Tibial artery (tissue), 4 donors: ENCODE results near the gene ABCC9.
"Not testable (repeated sequence)": the region's sequence is repeated elsewhere in the genome, so short reads cannot be mapped to it uniquely, and the experiment has no call there.

ENCODE experiments used
- DNase-seq, 2 donors: peaks; one replicate each; pipeline ENCODE4 v3.0.0-alpha.2; 2019
- H3K27ac ChIP-seq, 2 donors: fragments of 200-600 bp; sonication (generic) in 1 of 2; 1 replicate in 1 of 2; 2 replicates in 1 of 2; pipeline ENCODE4 v1.5.1; 2018 to 2019; ENCODE audit warnings: mild to moderate bottlenecking in 1 of 2
- H3K27me3 ChIP-seq, 2 donors: fragments of 200-600 bp; sonication (generic) in 1 of 2; one replicate each; pipeline versions ENCODE4 v1.5.1 to v1.6.0; 2016 to 2019
- H3K36me3 ChIP-seq, 3 donors: fragments of 200-600 bp; sonication (generic) in 2 of 3; one replicate each; pipeline ENCODE4 v1.5.1; 2016 to 2019; ENCODE audit warnings: mild to moderate bottlenecking in 2 of 3
- H3K4me1 ChIP-seq, 4 donors: fragments of 200-600 bp; sonication (generic) in 2 of 4; 1 replicate in 3 of 4; 2 replicates in 1 of 4; pipeline ENCODE4 v1.5.1; 2016 to 2019
- H3K4me3 ChIP-seq, 2 donors: fragments of 200-600 bp; sonication (generic) in 1 of 2; 1 replicate in 1 of 2; 2 replicates in 1 of 2; pipeline ENCODE4 v1.5.1; 2018 to 2019; ENCODE audit warnings: mild to moderate bottlenecking in 2 of 2
- H3K9me3 ChIP-seq, 3 donors: fragments of 200-600 bp; sonication (generic) in 1 of 3; one replicate each; pipeline ENCODE4 v1.5.1; 2016 to 2019
- CTCF ChIP-seq, 2 experiments: fragments of 200-600 bp in 1 of 2; fragments of 450-650 bp in 1 of 2; IDR thresholded peaks; one replicate each; pipeline ENCODE4 v1.5.1; 2017 to 2019; ENCODE audit warnings: antibody characterized with exemption in 2 of 2, mild to moderate bottlenecking in 1 of 2, moderate library complexity in 1 of 2
- intact Hi-C: fragments of 100-400 bp; cut with DNase I; formaldehyde crosslinking; loops from one replicate; pipeline ENCODE4 v1.15.0; 2023; ENCODE audit warnings: low total_unique reads

Gene ABCC9

GRCh38 chr12:21934173-21934572, 7.1 kb downstream of the ABCC9 start:
- H3K4me1 ChIP-seq = peaks cover 0 to 5% (median 0%) of the 10 kb centered on the region in 4 donors
- no peak for TF ChIP-seq CTCF (IDR thresholded peaks at IDR 0.05)
- H3K27ac ChIP-seq = no peak overlapping the region
- intact Hi-C loops = no loop called here
- H3K9me3 ChIP-seq = no peaks in the 10 kb centered on the region
- H3K27me3 ChIP-seq = no peaks in the 10 kb centered on the region
- no peak for DNase-seq
- peaks cover 0 to 16% (median 16%) of the 10 kb centered on the region in 3 donors for H3K36me3 ChIP-seq
- no peak overlapping the region for H3K4me3 ChIP-seq

- no peaks in the 10 kb centered on the region for H3K27me3 ChIP-seq
- intact Hi-C loops = no loop called here
- H3K9me3 ChIP-seq = no peaks in the 10 kb centered on the region
- no peak for DNase-seq
- no peak overlapping the region for H3K27ac ChIP-seq
- H3K36me3 ChIP-seq = peaks cover 0 to 16% (median 16%) of the 10 kb centered on the region in 3 donors
- TF ChIP-seq CTCF (IDR thresholded peaks at IDR 0.05) = no peak
- no peak overlapping the region for H3K4me3 ChIP-seq
- H3K4me1 ChIP-seq = no peaks in the 10 kb centered on the region
These were observed 7.6 kb downstream of the ABCC9 start for GRCh38 chr12:21933656-21934055.

GRCh38 chr12:21929972-21930371, 11.3 kb downstream of the ABCC9 start:
- DNase-seq, H3K9me3 ChIP-seq, H3K27ac ChIP-seq, H3K4me3 ChIP-seq, intact Hi-C loops, H3K27me3 ChIP-seq, H3K4me1 ChIP-seq: not testable (repeated sequence)
- H3K36me3 ChIP-seq = peaks cover 0 to 16% (median 16%) of the 10 kb centered on the region in 3 donors

- Histone ChIP-seq H3K27ac (no peak overlapping the region), H3K27me3 (no peaks in the 10 kb centered on the region), H3K4me3 (no peak overlapping the region), H3K9me3 (no peaks in the 10 kb centered on the region), H3K4me1 (no peaks in the 10 kb centered on the region), H3K36me3 (peaks cover 0 to 9% (median 0%) of the 10 kb centered on the region in 3 donors)
- intact Hi-C loops = no loop called here
- DNase-seq = no peak
- no peak for TF ChIP-seq CTCF (IDR thresholded peaks at IDR 0.05)
These were observed 15.8 kb downstream of the ABCC9 start for GRCh38 chr12:21925296-21925913.

GRCh38 chr12:21921436-21921835, 19.8 kb downstream of the ABCC9 start:
- DNase-seq = no peak
- Histone ChIP-seq H3K4me1 (no peaks in the 10 kb centered on the region), H3K27me3 (no peaks in the 10 kb centered on the region), H3K27ac (no peak overlapping the region), H3K4me3 (no peak overlapping the region), H3K36me3 (peaks cover 0 to 4% (median 0%) of the 10 kb centered on the region in 3 donors), H3K9me3 (no peaks in the 10 kb centered on the region)
- intact Hi-C loops = no loop called here
- no peak for TF ChIP-seq CTCF (IDR thresholded peaks at IDR 0.05)

GRCh38 chr12:21918456-21918855, 22.8 kb downstream of the ABCC9 start:
- intact Hi-C loops = no loop called here
- no peak for TF ChIP-seq CTCF (IDR thresholded peaks at IDR 0.05)
- no peaks in the 10 kb centered on the region for H3K36me3 ChIP-seq
- H3K4me3 ChIP-seq = no peak overlapping the region
- no peaks in the 10 kb centered on the region for H3K9me3 ChIP-seq
- H3K27me3 ChIP-seq = no peaks in the 10 kb centered on the region
- H3K27ac ChIP-seq = no peak overlapping the region
- no peak for DNase-seq
- no peaks in the 10 kb centered on the region for H3K4me1 ChIP-seq
